SK-N-SH (cell line): ENCODE results near the gene TBC1D1. TPM values are rescaled to one million over a fixed set of nuclear protein-coding genes. Genes with fewer than 3 reads are reported as not detected.

Source experiments
- CTCF ChIA-PET: fragments of 300-600, 350-600 bp; formaldehyde crosslinking; extraction: SDS; loops from one replicate; lab custom pipeline; 2021; lab: Yijun Ruan, JAX
- POLR2A ChIA-PET: fragments of 350-600 bp; sonication (Branson Sonifier 250); formaldehyde crosslinking; extraction: SDS; loops from one replicate; lab custom pipeline; 2020; ENCODE audit warnings: antibody characterized with exemption, inconsistent platforms; lab: Yijun Ruan, JAX
- DNase-seq: peaks from one replicate; pipeline ENCODE4 v3.0.0; 2012
- H2AFZ ChIP-seq: fragments of 200-600 bp; sonication (generic); 2 replicates; pipeline ENCODE4 v1.8.1; 2016; ENCODE audit warnings: antibody characterized with exemption, mild to moderate bottlenecking, low read depth
- H3F3A ChIP-seq: fragments of 200-600 bp; sonication (generic); replicated peaks from 2 replicates; pipeline ENCODE3; 2016; ENCODE audit warnings: antibody characterized with exemption, mild to moderate bottlenecking; ENCODE audit not compliant: insufficient read depth
- H3K27ac ChIP-seq, 2 experiments: fragments of 200-500 bp in 1 of 2; fragments of 200-600 bp in 1 of 2; sonication (Bioruptor generic) in 1 of 2; sonication (generic), shearing (Covaris generic) in 1 of 2; 2 replicates each; pipeline versions ENCODE4 v1.5.1 to v1.6.1; 2014 to 2016; ENCODE audit warnings: low read depth in 2 of 2, inconsistent platforms in 1 of 2, low read length in 1 of 2, mild to moderate bottlenecking in 1 of 2, mixed read lengths in 1 of 2
- H3K27me3 ChIP-seq: fragments of 200-600 bp; sonication (generic), shearing (Covaris generic); 2 replicates; pipeline ENCODE4 v1.6.1; 2016; ENCODE audit warnings: mixed run types; ENCODE audit not compliant: insufficient read depth
- H3K36me3 ChIP-seq, 2 experiments: fragments of 200-500 bp in 1 of 2; fragments of 200-600 bp in 1 of 2; sonication (Bioruptor generic) in 1 of 2; sonication (generic) in 1 of 2; replicated peaks in 1 of 2; 2 replicates each; pipeline versions ENCODE3 to v1.5.1; 2014 to 2016; ENCODE audit warnings: low read length in 1 of 2, mild to moderate bottlenecking in 1 of 2; ENCODE audit not compliant: insufficient read depth in 2 of 2, control insufficient read depth in 1 of 2
- H3K4me1 ChIP-seq, 2 experiments: fragments of 200-500 bp in 1 of 2; fragments of 200-600 bp in 1 of 2; sonication (Bioruptor generic) in 1 of 2; sonication (generic), shearing (Covaris generic) in 1 of 2; 2 replicates each; pipeline versions ENCODE4 v1.5.1 to v1.6.1; 2014 to 2016; ENCODE audit warnings: low read depth in 1 of 2, low read length in 1 of 2, mixed run types in 1 of 2; ENCODE audit not compliant: insufficient read depth in 2 of 2, control insufficient read depth in 1 of 2
- H3K4me2 ChIP-seq: fragments of 200-600 bp; sonication (generic), shearing (Covaris generic); 2 replicates; pipeline ENCODE4 v1.6.1; 2017; ENCODE audit warnings: mixed run types
- H3K4me3 ChIP-seq, 2 experiments: fragments of 200-500 bp in 1 of 2; fragments of 200-600 bp in 1 of 2; sonication (Bioruptor generic) in 1 of 2; sonication (generic), shearing (Covaris generic) in 1 of 2; 2 replicates each; pipeline versions ENCODE4 v1.5.1 to v1.8.1; 2014 to 2016; ENCODE audit warnings: low read depth in 2 of 2, inconsistent platforms in 1 of 2, low read length in 1 of 2, mild to moderate bottlenecking in 1 of 2, mixed read lengths in 1 of 2, moderate library complexity in 1 of 2
- H3K79me2 ChIP-seq: fragments of 200-600 bp; sonication (generic); 2 replicates; pipeline ENCODE4 v1.8.1; 2017; ENCODE audit warnings: mild to moderate bottlenecking; ENCODE audit not compliant: insufficient read depth
- H3K9ac ChIP-seq: fragments of 200-600 bp; sonication (generic); 2 replicates; pipeline ENCODE4 v1.6.1; 2017; ENCODE audit warnings: mixed run types
- H3K9me2 ChIP-seq: fragments of 200-600 bp; sonication (generic); 2 replicates; pipeline ENCODE4 v1.6.1; 2017; ENCODE audit warnings: mixed run types
- H3K9me3 ChIP-seq: fragments of 200-600 bp; sonication (generic); 2 replicates; pipeline ENCODE4 v1.6.1; 2017; ENCODE audit warnings: mixed run types, mild to moderate bottlenecking, moderate library complexity
- H4K20me1 ChIP-seq: fragments of 200-600 bp; sonication (generic); 2 replicates; pipeline ENCODE4 v1.6.1; 2017; ENCODE audit warnings: mild to moderate bottlenecking, mixed run types; ENCODE audit not compliant: insufficient read depth
- EP300 ChIP-seq, 2 experiments: IDR thresholded peaks; 2 replicates each; pipeline versions ENCODE4 v1.4.0 to v1.6.1; 2012; ENCODE audit warnings: borderline replicate concordance in 1 of 2, low read depth in 1 of 2, low read length in 1 of 2
- EZH2phosphoT487 ChIP-seq: fragments of 200-600 bp; sonication (generic); IDR thresholded peaks from 2 replicates; pipeline ENCODE4 v1.6.1; 2017; ENCODE audit warnings: low read depth, mixed run types, mild to moderate bottlenecking, antibody characterized with exemption, moderate library complexity, borderline replicate concordance
- FOXM1 ChIP-seq: IDR thresholded peaks from 2 replicates; pipeline ENCODE4 v1.4.0; 2012; ENCODE audit warnings: low read depth, mild to moderate bottlenecking
- GABPA ChIP-seq: IDR thresholded peaks from 2 replicates; pipeline ENCODE4 v1.4.0; 2012; ENCODE audit warnings: low read depth, mild to moderate bottlenecking
- IRF3 ChIP-seq: fragments of 150-350 bp; IDR thresholded peaks from 2 replicates; pipeline ENCODE4 v1.6.1; 2016; ENCODE audit warnings: mild to moderate bottlenecking, low read depth, low read length
- NRF1 ChIP-seq: IDR thresholded peaks from 2 replicates; pipeline ENCODE4 v1.6.1; 2012; ENCODE audit warnings: low read depth, mild to moderate bottlenecking, low read length
- PBX3 ChIP-seq: IDR thresholded peaks from 2 replicates; pipeline ENCODE4; 2012
- RXRA ChIP-seq: IDR thresholded peaks from 2 replicates; pipeline ENCODE4 v1.4.0; 2012; ENCODE audit warnings: low read depth, mild to moderate bottlenecking, borderline replicate concordance
- SIN3A ChIP-seq: IDR thresholded peaks from 2 replicates; pipeline ENCODE4 v1.6.1; 2012; ENCODE audit warnings: low read depth, mild to moderate bottlenecking, low read length, moderate library complexity, borderline replicate concordance
- TAF1 ChIP-seq: IDR thresholded peaks from 2 replicates; pipeline ENCODE4 v1.6.1; 2012; ENCODE audit warnings: low read depth, mild to moderate bottlenecking, low read length, moderate library complexity, borderline replicate concordance
- TEAD4 ChIP-seq: IDR thresholded peaks from 2 replicates; pipeline ENCODE4 v1.4.0; 2012; ENCODE audit warnings: mild to moderate bottlenecking, borderline replicate concordance; ENCODE audit not compliant: insufficient read depth
- USF2 ChIP-seq: fragments of 150-350 bp; IDR thresholded peaks from 2 replicates; pipeline ENCODE4 v1.6.1; 2017; ENCODE audit warnings: antibody characterized with exemption, low read length, low read depth, borderline replicate concordance
- WGBS: methylation state at CpG from one replicate; pipeline ENCODE4 v1.1.6; 2017; ENCODE audit warnings: low lambda C conversion rate; 5-methylcytosine and 5-hydroxymethylcytosine counted together
- polyA plus RNA-seq, 3 experiments: library from polyadenylated mRNA; depleted of rRNA; stranded (reverse); fragments of >200 nt; gene quantifications; 2 replicates each; pipeline ENCODE4 v1.2.3, GENCODE V29; 2012
- TF ChIP-seq, protein P1 (sequence below): fragments of 200-600 bp; sonication (generic); IDR thresholded peaks from 2 replicates; pipeline ENCODE4 v1.6.1; 2017; ENCODE audit warnings: antibody characterized with exemption, mild to moderate bottlenecking, moderate library complexity

The TBC1D1 gene
- polyA plus RNA-seq, 1 of the 3 experiments (the other 2 are of a cell fraction) = 29.8 TPM

- POLR2A ChIA-PET = no interaction called here
Observed at GRCh38 chr4:38007645-38008044, 116.8 kb downstream of the TBC1D1 start.

GRCh38 chr4:38008571-38009021 is 117.7 kb downstream of the TBC1D1 start:
- no peaks in the 10 kb centered on the region for H3K36me3 ChIP-seq
- peaks cover 2% of the 10 kb centered on the region; the same call in 1 of the 2 replicates for H3K79me2 ChIP-seq
- no peaks in the 10 kb centered on the region for H3K9me2 ChIP-seq
- H2AFZ ChIP-seq = no peak overlapping the region
- 92% methylated on average over 3 of the region's 3 CpGs for WGBS
- H3K27ac ChIP-seq = no peak overlapping the region
- no peaks in the 10 kb centered on the region for H4K20me1 ChIP-seq
- DNase-seq = no peak
- H3K4me2 ChIP-seq = no peak overlapping the region
- no peaks in the 10 kb centered on the region for H3F3A ChIP-seq
- H3K4me3 ChIP-seq = no peak overlapping the region
- peaks cover 0 to 3% of the 10 kb centered on the region in 2 experiments; a peak in 1 of 4 replicates for H3K4me1 ChIP-seq
- TF ChIP-seq SIN3A = no peak
- no peak for TF ChIP-seq NRF1
- TF ChIP-seq, protein P1, sequence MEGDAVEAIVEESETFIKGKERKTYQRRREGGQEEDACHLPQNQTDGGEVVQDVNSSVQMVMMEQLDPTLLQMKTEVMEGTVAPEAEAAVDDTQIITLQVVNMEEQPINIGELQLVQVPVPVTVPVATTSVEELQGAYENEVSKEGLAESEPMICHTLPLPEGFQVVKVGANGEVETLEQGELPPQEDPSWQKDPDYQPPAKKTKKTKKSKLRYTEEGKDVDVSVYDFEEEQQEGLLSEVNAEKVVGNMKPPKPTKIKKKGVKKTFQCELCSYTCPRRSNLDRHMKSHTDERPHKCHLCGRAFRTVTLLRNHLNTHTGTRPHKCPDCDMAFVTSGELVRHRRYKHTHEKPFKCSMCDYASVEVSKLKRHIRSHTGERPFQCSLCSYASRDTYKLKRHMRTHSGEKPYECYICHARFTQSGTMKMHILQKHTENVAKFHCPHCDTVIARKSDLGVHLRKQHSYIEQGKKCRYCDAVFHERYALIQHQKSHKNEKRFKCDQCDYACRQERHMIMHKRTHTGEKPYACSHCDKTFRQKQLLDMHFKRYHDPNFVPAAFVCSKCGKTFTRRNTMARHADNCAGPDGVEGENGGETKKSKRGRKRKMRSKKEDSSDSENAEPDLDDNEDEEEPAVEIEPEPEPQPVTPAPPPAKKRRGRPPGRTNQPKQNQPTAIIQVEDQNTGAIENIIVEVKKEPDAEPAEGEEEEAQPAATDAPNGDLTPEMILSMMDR = no peak
- TF ChIP-seq IRF3 = no peak
- TF ChIP-seq EZH2phosphoT487 = no peak
- TF ChIP-seq TAF1 = no peak
- no peak for TF ChIP-seq EP300 (IDR thresholded peaks at IDR 0.05; ENCODE audit: borderline replicate concordance in 1 of 2, low read depth in 1 of 2, low read length in 1 of 2)
- TF ChIP-seq USF2 = no peak
- ChIA-PET POLR2A (no interaction called here), CTCF (no interaction called here)
- H3K9me3 ChIP-seq = no peaks in the 10 kb centered on the region
- no peaks in the 10 kb centered on the region for H3K27me3 ChIP-seq
- H3K9ac ChIP-seq = no peak overlapping the region

More at GRCh38 chr4:38007645-38008044, 116.8 kb downstream of the TBC1D1 start:
- 78% methylated on average over 5 of the region's 5 CpGs for WGBS
- H3K9ac ChIP-seq = no peak overlapping the region
- no peak overlapping the region for H3K4me2 ChIP-seq
- H3K4me1 ChIP-seq = peaks cover 0 to 6% of the 10 kb centered on the region in 2 experiments; a peak in 2 of 4 replicates
- CTCF ChIA-PET = interaction anchor here (1.5 kb wide), 1 partner anchor 405 kb away, joined by 3 read pairs; no protein-coding TSS in a partner anchor
- no peaks in the 10 kb centered on the region for H3K9me3 ChIP-seq
- no peaks in the 10 kb centered on the region for H3K27me3 ChIP-seq
- DNase-seq = no peak
- TF ChIP-seq FOXM1 (no peak), TEAD4 (no peak), GABPA (no peak), RXRA (no peak), PBX3 (no peak)
- H3K9me2 ChIP-seq = no peaks in the 10 kb centered on the region
- peaks cover 2% of the 10 kb centered on the region; the same call in 1 of the 2 replicates for H3K79me2 ChIP-seq
- H3K4me3 ChIP-seq = no peak overlapping the region
- no peak overlapping the region for H2AFZ ChIP-seq
- H4K20me1 ChIP-seq = no peaks in the 10 kb centered on the region
- no peak overlapping the region for H3K27ac ChIP-seq
- no peaks in the 10 kb centered on the region for H3F3A ChIP-seq
- H3K36me3 ChIP-seq = no peaks in the 10 kb centered on the region
